Sigmoid colon (tissue), 7 donors: ENCODE results near the gene IRX4. TPM values are rescaled to one million over a fixed set of nuclear protein-coding genes. Genes with fewer than 3 reads are reported as not detected.

ENCODE experiments used
- DNase-seq: peaks from one replicate; pipeline ENCODE4 v3.0.0-alpha.2; 2019
- H3K27ac ChIP-seq, 4 donors: fragments of 200-600 bp; sonication (generic); one replicate each; pipeline ENCODE4 v1.5.1; 2016 to 2019; ENCODE audit warnings: mild to moderate bottlenecking in 1 of 4
- H3K27me3 ChIP-seq, 3 donors: fragments of 200-600 bp; sonication (generic); one replicate each; pipeline ENCODE4 v1.5.1; 2019; ENCODE audit warnings: mild to moderate bottlenecking in 1 of 3
- H3K36me3 ChIP-seq, 4 donors: fragments of 200-600 bp; sonication (generic); one replicate each; pipeline ENCODE4 v1.5.1; 2016 to 2019
- H3K4me1 ChIP-seq, 4 donors: fragments of 200-600 bp; sonication (generic); one replicate each; pipeline ENCODE4 v1.5.1; 2017 to 2019
- H3K4me3 ChIP-seq, 4 donors: fragments of 200-600 bp; sonication (generic); one replicate each; pipeline ENCODE4 v1.5.1; 2017 to 2019; ENCODE audit warnings: mild to moderate bottlenecking in 2 of 4, moderate library complexity in 1 of 4
- H3K9me3 ChIP-seq, 4 donors: fragments of 200-600 bp in 3 of 4; sonication (generic) in 3 of 4; one replicate each; pipeline versions ENCODE4 v1.5.1 to v1.6.1; 2013 to 2019
- EP300 ChIP-seq, 4 donors: sonication (generic); formaldehyde crosslinking; IDR thresholded peaks; one replicate each; pipeline ENCODE4 v1.6.1; 2017; ENCODE audit warnings: antibody characterized with exemption in 4 of 4
- POLR2A ChIP-seq, 2 donors: fragments of 450-650 bp; IDR thresholded peaks; one replicate each; pipeline ENCODE4 v1.6.1; 2016; ENCODE audit warnings: antibody characterized with exemption in 2 of 2, mild to moderate bottlenecking in 2 of 2, moderate library complexity in 2 of 2
- POLR2AphosphoS5 ChIP-seq, 4 donors: sonication (generic); formaldehyde crosslinking; IDR thresholded peaks; one replicate each; pipeline ENCODE4 v1.6.1; 2017; ENCODE audit warnings: antibody characterized with exemption in 4 of 4
- WGBS, 2 donors: extraction: QIAGEN DNeasy Blood & Tissue Kit; methylation state at CpG; one replicate each; pipeline ENCODE4 v1.1.7; 2013; 5-methylcytosine and 5-hydroxymethylcytosine counted together
- intact Hi-C: fragments of 100-400 bp; cut with DNase I; formaldehyde crosslinking; loops from one replicate; pipeline ENCODE4 v1.15.1; 2023
- polyA plus RNA-seq, 3 donors: library from polyadenylated mRNA; stranded (reverse); fragments of 200-250 nt; gene quantifications; one replicate each; pipeline ENCODE4 v1.2.3, GENCODE V29; 2013
- total RNA-seq, 4 donors: library from RNA; depleted of rRNA; stranded (reverse); fragments of >200 nt; gene quantifications; one replicate each; pipeline ENCODE4 v1.1.0, GENCODE V29; 2016
- TF ChIP-seq, protein P1 (sequence below), 4 experiments: fragments of 450-650 bp in 3 of 4; fragments of 200-600 bp in 1 of 4; IDR thresholded peaks; one replicate each; pipeline ENCODE4 v1.5.1; 2016 to 2019; ENCODE audit warnings: antibody characterized with exemption in 4 of 4, mild to moderate bottlenecking in 3 of 4, moderate library complexity in 2 of 4
- donor health status: healthy with polysubstance abuse.
- donor health status: Bipolar disorder and iron deficiency.
- donor health status: healthy.

Gene IRX4
- total and polyA plus RNA-seq, 7 donors, result 0.06 TPM; not detected in 6

- 51 to 65% methylated on average over 13 of the region's 13 CpGs for WGBS, 2 donors
- Histone ChIP-seq H3K4me1 (peaks cover 0 to 14% (median 7%) of the 10 kb centered on the region in 4 donors), H3K27me3 (peaks cover 26 to 74% (median 42%) of the 10 kb centered on the region in 3 donors), H3K9me3 (no peaks in the 10 kb centered on the region), H3K4me3 (no peak overlapping the region), H3K36me3 (no peaks in the 10 kb centered on the region), H3K27ac (no peak overlapping the region)
- intact Hi-C loops, result no loop called here
- no peak for DNase-seq
- TF ChIP-seq, protein P1, sequence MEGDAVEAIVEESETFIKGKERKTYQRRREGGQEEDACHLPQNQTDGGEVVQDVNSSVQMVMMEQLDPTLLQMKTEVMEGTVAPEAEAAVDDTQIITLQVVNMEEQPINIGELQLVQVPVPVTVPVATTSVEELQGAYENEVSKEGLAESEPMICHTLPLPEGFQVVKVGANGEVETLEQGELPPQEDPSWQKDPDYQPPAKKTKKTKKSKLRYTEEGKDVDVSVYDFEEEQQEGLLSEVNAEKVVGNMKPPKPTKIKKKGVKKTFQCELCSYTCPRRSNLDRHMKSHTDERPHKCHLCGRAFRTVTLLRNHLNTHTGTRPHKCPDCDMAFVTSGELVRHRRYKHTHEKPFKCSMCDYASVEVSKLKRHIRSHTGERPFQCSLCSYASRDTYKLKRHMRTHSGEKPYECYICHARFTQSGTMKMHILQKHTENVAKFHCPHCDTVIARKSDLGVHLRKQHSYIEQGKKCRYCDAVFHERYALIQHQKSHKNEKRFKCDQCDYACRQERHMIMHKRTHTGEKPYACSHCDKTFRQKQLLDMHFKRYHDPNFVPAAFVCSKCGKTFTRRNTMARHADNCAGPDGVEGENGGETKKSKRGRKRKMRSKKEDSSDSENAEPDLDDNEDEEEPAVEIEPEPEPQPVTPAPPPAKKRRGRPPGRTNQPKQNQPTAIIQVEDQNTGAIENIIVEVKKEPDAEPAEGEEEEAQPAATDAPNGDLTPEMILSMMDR (IDR thresholded peaks at IDR 0.05), result no peak
- TF ChIP-seq POLR2A (IDR thresholded peaks at IDR 0.05), result no peak
- TF ChIP-seq POLR2AphosphoS5 (IDR thresholded peaks at IDR 0.05), result no peak
- no peak for TF ChIP-seq EP300 (IDR thresholded peaks at IDR 0.05)
These were observed 6.8 kb upstream of the IRX4 start for GRCh38 chr5:1889321-1890065.

DNA sequence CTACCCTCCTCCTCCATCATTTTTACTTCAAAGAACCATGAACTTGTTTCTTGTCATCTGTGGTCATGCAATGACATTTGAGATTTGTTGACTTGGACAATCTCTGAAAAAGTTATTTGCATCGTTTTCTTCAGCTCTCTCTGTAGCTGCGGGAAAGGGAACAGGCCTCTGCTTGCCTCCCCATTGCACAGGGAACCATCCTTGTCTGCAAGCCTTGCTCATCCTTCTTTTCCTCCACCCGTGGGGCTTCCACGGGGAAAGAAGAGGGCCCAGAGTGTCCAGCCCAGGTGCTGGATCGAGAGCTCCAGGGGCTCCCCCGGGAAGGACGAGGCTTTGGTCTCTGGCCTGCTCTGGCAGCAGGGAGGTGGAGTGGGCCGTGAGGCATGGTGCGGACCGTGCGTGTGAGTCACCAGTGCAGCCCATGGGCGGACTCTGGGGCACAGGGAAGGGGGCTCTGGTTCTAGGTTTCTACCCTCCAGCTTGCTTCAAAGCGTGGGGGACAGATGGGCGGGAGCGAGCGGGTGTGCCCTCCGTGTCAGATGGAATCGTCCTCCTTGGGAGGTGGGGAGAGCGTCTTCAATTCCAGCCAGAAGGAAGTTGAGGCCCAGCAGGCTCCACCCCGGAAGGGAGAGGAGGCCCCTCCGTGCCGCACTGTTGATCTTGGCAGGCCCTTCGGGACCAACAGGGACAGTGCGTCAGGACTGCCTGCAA lies 6.0 kb upstream of the IRX4 start:
- peaks cover 34 to 82% (median 50%) of the 10 kb centered on the region in 3 donors for H3K27me3 ChIP-seq
- intact Hi-C loops, result no loop called here
- H3K36me3 ChIP-seq, result no peaks in the 10 kb centered on the region
- WGBS, 2 donors, result 66 to 73% methylated on average over 24 of the region's 24 CpGs
- DNase-seq, result no peak
- H3K4me3 ChIP-seq, result no peak overlapping the region
- H3K4me1 ChIP-seq, result peaks cover 0 to 22% (median 12%) of the 10 kb centered on the region in 4 donors
- no peaks in the 10 kb centered on the region for H3K9me3 ChIP-seq
- TF ChIP-seq POLR2AphosphoS5 (IDR thresholded peaks at IDR 0.05), result no peak
- TF ChIP-seq EP300 (IDR thresholded peaks at IDR 0.05), result no peak
- no peak for TF ChIP-seq POLR2A (IDR thresholded peaks at IDR 0.05)
- TF ChIP-seq, protein P1 (IDR thresholded peaks at IDR 0.05), result no peak
- no peak overlapping the region for H3K27ac ChIP-seq

DNA sequence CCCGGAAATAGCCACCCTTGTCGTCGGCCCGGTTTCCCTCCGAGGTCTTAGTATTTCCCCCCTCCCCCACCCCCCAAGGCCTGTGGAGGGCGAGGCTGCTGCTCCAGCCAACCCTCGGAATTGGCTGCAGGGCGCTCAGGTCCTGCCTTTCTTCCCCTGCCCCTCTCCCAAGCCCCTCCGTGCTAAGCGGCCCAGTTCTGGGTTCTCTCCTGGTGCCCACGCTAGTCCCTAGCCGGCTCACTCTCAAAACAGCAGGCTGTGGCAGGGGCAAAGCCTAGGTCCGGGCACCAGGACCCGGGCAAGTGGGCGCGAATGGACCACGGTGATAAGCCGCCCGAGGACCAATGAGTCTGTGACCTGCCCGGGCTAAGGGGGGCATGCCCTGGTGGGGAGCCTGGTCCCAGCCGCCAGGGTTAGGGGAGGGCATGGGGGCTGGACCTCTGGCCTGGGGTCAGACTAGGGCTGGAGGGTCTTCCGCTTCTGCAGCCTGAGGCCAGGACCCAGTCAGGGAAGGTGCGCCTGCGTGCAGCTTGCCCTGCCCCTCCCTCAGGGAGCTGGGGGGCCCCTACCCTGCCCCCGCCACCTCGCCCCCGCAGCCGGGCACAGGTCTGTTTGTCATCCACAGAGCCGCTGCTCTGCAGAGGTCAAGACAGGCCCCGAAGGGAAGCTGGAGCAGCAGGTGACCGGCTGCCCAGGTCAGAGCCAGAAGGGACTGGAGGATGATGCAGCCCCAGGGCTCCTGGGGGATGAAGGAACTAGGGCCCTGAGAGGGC lies 5.0 kb upstream of the IRX4 start:
- intact Hi-C loops, result no loop called here
- 11 to 26% methylated on average over 30 to 31 of the region's 31 CpGs for WGBS, 2 donors
- H3K27me3 ChIP-seq, result peaks cover 43 to 86% (median 59%) of the 10 kb centered on the region in 3 donors

DNA sequence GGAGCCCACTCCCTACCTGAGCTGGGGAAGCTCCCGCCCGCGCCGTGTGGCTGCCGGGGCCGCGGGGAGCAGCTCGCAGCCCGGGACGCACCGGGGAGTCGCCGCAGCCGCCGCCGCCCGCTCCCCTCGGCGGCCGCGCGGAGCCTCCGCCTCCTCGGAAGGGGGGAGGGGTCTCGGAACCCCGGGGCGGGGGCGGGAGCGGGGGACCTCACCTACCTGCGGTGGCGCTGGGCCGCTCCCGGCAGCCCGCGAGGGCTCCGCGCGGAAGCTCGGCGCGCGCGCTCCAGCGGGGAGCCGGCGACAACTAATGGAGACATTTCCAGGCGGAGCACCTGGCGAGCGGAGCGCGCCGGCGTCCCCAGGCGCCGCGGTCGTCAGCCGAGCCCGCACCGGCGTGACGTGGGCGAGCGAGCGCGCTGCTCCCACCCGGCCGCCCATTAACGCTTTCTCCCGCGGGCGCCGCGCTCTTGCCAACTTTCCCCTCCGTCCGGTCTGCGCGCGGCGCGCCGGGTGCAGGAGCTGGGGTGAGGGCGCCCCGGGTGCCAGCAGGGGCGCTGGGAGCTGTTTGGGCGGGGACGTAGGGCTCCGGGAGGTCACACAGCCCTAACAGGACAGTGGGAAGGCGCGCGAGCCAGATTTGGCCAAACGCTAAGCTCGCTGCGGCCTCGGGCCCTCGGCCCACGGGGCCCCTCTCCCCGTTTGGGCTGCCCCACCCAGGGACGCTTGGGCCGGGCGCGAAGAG lies 4.3 kb upstream of the IRX4 start:
- 3 to 8% methylated on average over 102 of the region's 102 CpGs for WGBS, 2 donors
- intact Hi-C loops, result no loop called here
- H3K36me3 ChIP-seq, result no peaks in the 10 kb centered on the region
- H3K9me3 ChIP-seq, result no peaks in the 10 kb centered on the region
- H3K4me1 ChIP-seq, result peaks cover 0 to 39% (median 29%) of the 10 kb centered on the region in 4 donors
- no peak overlapping the region for H3K4me3 ChIP-seq
- peaks cover 51 to 90% (median 67%) of the 10 kb centered on the region in 3 donors for H3K27me3 ChIP-seq
- TF ChIP-seq POLR2AphosphoS5 (IDR thresholded peaks at IDR 0.05), result no peak
- no peak for TF ChIP-seq EP300 (IDR thresholded peaks at IDR 0.05)
- TF ChIP-seq POLR2A (IDR thresholded peaks at IDR 0.05), result no peak
- TF ChIP-seq, protein P1 (IDR thresholded peaks at IDR 0.05), result no peak
- H3K27ac ChIP-seq, result no peak overlapping the region
- no peak for DNase-seq

More for the DNA sequence above, 5.0 kb upstream of the IRX4 start:
- Histone ChIP-seq H3K4me3 (no peak overlapping the region), H3K27ac (no peak overlapping the region), H3K36me3 (no peaks in the 10 kb centered on the region), H3K9me3 (no peaks in the 10 kb centered on the region), H3K4me1 (peaks cover 0 to 31% (median 21%) of the 10 kb centered on the region in 4 donors)
- TF ChIP-seq POLR2A (IDR thresholded peaks at IDR 0.05) (no peak), POLR2AphosphoS5 (IDR thresholded peaks at IDR 0.05) (no peak), EP300 (IDR thresholded peaks at IDR 0.05) (no peak)
- TF ChIP-seq, protein P1 (IDR thresholded peaks at IDR 0.05), result no peak
- no peak for DNase-seq
